ENCODE measurements around the gene SCAMP4.

The SCAMP4 gene

DNA sequence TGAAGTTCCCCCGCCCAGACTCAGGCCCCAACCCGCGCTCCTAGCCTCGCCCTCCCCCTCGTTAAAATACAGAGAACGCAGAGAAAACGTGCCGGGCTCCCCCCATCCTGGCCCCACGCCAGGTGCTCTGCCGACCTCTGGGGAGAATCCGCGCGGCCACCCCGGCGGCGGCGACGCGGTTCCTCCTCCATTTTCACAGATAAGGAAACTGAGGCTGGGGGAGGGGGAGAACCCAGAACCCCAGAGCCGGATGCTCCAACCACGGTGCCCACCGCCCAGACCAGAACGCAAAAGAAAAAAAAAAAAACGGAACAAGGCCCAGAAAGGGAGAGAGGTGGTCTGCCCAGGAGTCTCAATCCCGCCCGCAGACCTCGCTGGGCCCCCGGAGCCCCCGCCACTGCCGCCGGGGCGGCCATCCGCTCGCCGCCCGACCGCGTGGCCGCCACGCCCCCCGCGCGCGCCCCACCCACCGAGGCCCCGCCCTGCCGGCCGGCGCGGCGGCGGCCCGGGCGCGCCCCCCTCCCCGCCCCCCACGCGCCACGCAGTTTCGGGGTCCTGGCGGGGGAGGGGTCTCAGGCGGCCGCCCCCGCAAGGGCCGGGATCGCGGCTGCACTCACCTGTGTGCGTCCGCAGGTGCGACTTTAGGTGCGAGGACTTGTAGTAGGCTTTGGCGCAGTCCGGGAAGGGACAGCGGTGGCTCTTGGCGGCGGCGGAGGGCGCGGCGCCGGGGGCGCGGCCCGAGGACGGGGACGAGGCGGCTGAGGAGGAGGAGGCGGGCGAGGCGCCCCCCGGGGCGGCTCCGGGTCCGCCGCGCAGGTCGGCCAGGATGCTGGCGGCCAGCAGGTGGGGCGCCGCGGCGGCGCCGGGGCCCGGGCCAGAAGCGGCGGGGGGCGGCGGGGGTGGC is 42.5 kb upstream of the SCAMP4 start (continued):
- TF ChIP-seq, protein P1, sequence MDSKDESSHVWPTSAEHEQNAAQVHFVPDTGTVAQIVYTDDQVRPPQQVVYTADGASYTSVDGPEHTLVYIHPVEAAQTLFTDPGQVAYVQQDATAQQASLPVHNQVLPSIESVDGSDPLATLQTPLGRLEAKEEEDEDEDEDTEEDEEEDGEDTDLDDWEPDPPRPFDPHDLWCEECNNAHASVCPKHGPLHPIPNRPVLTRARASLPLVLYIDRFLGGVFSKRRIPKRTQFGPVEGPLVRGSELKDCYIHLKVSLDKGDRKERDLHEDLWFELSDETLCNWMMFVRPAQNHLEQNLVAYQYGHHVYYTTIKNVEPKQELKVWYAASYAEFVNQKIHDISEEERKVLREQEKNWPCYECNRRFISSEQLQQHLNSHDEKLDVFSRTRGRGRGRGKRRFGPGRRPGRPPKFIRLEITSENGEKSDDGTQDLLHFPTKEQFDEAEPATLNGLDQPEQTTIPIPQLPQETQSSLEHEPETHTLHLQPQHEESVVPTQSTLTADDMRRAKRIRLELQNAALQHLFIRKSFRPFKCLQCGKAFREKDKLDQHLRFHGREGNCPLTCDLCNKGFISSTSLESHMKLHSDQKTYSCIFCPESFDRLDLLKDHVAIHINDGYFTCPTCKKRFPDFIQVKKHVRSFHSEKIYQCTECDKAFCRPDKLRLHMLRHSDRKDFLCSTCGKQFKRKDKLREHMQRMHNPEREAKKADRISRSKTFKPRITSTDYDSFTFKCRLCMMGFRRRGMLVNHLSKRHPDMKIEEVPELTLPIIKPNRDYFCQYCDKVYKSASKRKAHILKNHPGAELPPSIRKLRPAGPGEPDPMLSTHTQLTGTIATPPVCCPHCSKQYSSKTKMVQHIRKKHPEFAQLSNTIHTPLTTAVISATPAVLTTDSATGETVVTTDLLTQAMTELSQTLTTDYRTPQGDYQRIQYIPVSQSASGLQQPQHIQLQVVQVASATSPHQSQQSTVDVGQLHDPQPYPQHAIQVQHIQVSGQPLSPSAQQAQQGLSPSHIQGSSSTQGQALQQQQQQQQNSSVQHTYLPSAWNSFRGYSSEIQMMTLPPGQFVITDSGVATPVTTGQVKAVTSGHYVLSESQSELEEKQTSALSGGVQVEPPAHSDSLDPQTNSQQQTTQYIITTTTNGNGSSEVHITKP (tag by site-specific recombination; IDR thresholded peaks at IDR 0.05), result peak; percentile 77
- TF ChIP-seq, protein P2, sequence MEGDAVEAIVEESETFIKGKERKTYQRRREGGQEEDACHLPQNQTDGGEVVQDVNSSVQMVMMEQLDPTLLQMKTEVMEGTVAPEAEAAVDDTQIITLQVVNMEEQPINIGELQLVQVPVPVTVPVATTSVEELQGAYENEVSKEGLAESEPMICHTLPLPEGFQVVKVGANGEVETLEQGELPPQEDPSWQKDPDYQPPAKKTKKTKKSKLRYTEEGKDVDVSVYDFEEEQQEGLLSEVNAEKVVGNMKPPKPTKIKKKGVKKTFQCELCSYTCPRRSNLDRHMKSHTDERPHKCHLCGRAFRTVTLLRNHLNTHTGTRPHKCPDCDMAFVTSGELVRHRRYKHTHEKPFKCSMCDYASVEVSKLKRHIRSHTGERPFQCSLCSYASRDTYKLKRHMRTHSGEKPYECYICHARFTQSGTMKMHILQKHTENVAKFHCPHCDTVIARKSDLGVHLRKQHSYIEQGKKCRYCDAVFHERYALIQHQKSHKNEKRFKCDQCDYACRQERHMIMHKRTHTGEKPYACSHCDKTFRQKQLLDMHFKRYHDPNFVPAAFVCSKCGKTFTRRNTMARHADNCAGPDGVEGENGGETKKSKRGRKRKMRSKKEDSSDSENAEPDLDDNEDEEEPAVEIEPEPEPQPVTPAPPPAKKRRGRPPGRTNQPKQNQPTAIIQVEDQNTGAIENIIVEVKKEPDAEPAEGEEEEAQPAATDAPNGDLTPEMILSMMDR (tag by site-specific recombination; IDR thresholded peaks at IDR 0.05), result no peak
- TF ChIP-seq, protein P3, sequence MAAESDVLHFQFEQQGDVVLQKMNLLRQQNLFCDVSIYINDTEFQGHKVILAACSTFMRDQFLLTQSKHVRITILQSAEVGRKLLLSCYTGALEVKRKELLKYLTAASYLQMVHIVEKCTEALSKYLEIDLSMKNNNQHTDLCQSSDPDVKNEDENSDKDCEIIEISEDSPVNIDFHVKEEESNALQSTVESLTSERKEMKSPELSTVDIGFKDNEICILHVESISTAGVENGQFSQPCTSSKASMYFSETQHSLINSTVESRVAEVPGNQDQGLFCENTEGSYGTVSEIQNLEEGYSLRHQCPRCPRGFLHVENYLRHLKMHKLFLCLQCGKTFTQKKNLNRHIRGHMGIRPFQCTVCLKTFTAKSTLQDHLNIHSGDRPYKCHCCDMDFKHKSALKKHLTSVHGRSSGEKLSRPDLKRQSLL (tag by site-specific recombination; IDR thresholded peaks at IDR 0.05), result no peak
- TF ChIP-seq, protein P4, sequence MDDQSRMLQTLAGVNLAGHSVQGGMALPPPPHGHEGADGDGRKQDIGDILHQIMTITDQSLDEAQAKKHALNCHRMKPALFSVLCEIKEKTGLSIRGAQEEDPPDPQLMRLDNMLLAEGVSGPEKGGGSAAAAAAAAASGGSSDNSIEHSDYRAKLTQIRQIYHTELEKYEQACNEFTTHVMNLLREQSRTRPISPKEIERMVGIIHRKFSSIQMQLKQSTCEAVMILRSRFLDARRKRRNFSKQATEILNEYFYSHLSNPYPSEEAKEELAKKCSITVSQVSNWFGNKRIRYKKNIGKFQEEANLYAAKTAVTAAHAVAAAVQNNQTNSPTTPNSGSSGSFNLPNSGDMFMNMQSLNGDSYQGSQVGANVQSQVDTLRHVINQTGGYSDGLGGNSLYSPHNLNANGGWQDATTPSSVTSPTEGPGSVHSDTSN (CRISPR knock-in tag; IDR thresholded peaks at IDR 0.05), result no peak
- TF ChIP-seq ZNF223 (tag by site-specific recombination; IDR thresholded peaks at IDR 0.05), result no peak
- no peak for TF ChIP-seq ZNF140 (tag by site-specific recombination; IDR thresholded peaks at IDR 0.05)
- TF ChIP-seq FEZF1 (tag by site-specific recombination; IDR thresholded peaks at IDR 0.05), result no peak
- TF ChIP-seq ZNF23 (tag by site-specific recombination; IDR thresholded peaks at IDR 0.05; ENCODE audit: borderline replicate concordance), result no peak
- TF ChIP-seq, protein P5, sequence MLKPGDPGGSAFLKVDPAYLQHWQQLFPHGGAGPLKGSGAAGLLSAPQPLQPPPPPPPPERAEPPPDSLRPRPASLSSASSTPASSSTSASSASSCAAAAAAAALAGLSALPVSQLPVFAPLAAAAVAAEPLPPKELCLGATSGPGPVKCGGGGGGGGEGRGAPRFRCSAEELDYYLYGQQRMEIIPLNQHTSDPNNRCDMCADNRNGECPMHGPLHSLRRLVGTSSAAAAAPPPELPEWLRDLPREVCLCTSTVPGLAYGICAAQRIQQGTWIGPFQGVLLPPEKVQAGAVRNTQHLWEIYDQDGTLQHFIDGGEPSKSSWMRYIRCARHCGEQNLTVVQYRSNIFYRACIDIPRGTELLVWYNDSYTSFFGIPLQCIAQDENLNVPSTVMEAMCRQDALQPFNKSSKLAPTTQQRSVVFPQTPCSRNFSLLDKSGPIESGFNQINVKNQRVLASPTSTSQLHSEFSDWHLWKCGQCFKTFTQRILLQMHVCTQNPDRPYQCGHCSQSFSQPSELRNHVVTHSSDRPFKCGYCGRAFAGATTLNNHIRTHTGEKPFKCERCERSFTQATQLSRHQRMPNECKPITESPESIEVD (tag by site-specific recombination; IDR thresholded peaks at IDR 0.05), result no peak
- no peak for TF ChIP-seq ZNF548 (tag by site-specific recombination; IDR thresholded peaks at IDR 0.05)
- peak; percentile 80 for TF ChIP-seq ZNF335 (tag by site-specific recombination; conservative IDR thresholded peaks at IDR 0.05)
- TF ChIP-seq REPIN1 (tag by site-specific recombination; IDR thresholded peaks at IDR 0.05; ENCODE audit: low read depth), result no peak
- TF ChIP-seq KLF8 (tag by site-specific recombination; IDR thresholded peaks at IDR 0.05), result peak; percentile 75
- no peak for TF ChIP-seq ZFP41 (tag by site-specific recombination; IDR thresholded peaks at IDR 0.05; ENCODE audit: borderline replicate concordance)
- TF ChIP-seq BCL11B (tag by site-specific recombination; IDR thresholded peaks at IDR 0.05; ENCODE audit: low read depth), result peak; percentile 49; the same call in 1 of the 2 replicates
- no peak for TF ChIP-seq SCRT1 (tag by site-specific recombination; IDR thresholded peaks at IDR 0.05; ENCODE audit: borderline replicate concordance)
- TF ChIP-seq GLI4 (tag by site-specific recombination; IDR thresholded peaks at IDR 0.05), result no peak
- TF ChIP-seq ZNF501 (tag by site-specific recombination; IDR thresholded peaks at IDR 0.05), result no peak
- TF ChIP-seq, protein P6, sequence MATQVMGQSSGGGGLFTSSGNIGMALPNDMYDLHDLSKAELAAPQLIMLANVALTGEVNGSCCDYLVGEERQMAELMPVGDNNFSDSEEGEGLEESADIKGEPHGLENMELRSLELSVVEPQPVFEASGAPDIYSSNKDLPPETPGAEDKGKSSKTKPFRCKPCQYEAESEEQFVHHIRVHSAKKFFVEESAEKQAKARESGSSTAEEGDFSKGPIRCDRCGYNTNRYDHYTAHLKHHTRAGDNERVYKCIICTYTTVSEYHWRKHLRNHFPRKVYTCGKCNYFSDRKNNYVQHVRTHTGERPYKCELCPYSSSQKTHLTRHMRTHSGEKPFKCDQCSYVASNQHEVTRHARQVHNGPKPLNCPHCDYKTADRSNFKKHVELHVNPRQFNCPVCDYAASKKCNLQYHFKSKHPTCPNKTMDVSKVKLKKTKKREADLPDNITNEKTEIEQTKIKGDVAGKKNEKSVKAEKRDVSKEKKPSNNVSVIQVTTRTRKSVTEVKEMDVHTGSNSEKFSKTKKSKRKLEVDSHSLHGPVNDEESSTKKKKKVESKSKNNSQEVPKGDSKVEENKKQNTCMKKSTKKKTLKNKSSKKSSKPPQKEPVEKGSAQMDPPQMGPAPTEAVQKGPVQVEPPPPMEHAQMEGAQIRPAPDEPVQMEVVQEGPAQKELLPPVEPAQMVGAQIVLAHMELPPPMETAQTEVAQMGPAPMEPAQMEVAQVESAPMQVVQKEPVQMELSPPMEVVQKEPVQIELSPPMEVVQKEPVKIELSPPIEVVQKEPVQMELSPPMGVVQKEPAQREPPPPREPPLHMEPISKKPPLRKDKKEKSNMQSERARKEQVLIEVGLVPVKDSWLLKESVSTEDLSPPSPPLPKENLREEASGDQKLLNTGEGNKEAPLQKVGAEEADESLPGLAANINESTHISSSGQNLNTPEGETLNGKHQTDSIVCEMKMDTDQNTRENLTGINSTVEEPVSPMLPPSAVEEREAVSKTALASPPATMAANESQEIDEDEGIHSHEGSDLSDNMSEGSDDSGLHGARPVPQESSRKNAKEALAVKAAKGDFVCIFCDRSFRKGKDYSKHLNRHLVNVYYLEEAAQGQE (tag by site-specific recombination; IDR thresholded peaks at IDR 0.05), result no peak
- TF ChIP-seq, protein P7, sequence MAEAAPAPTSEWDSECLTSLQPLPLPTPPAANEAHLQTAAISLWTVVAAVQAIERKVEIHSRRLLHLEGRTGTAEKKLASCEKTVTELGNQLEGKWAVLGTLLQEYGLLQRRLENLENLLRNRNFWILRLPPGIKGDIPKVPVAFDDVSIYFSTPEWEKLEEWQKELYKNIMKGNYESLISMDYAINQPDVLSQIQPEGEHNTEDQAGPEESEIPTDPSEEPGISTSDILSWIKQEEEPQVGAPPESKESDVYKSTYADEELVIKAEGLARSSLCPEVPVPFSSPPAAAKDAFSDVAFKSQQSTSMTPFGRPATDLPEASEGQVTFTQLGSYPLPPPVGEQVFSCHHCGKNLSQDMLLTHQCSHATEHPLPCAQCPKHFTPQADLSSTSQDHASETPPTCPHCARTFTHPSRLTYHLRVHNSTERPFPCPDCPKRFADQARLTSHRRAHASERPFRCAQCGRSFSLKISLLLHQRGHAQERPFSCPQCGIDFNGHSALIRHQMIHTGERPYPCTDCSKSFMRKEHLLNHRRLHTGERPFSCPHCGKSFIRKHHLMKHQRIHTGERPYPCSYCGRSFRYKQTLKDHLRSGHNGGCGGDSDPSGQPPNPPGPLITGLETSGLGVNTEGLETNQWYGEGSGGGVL (tag by site-specific recombination; IDR thresholded peaks at IDR 0.05), result peak; percentile 51
- no peak for TF ChIP-seq ZNF157 (tag by site-specific recombination; IDR thresholded peaks at IDR 0.05)
- no peak for TF ChIP-seq ZNF211 (tag by site-specific recombination; IDR thresholded peaks at IDR 0.05; ENCODE audit: low read depth)
- peak; percentile 51; the same call in 1 of the 2 replicates for TF ChIP-seq ZSCAN30 (tag by site-specific recombination; IDR thresholded peaks at IDR 0.05)

Measured in HEK293 (cell line).